Cardiac septum (tissue), 1 donor: ENCODE data around the gene LAPTM5. TPM values are rescaled to one million over a fixed set of nuclear protein-coding genes. Genes with fewer than 3 reads are reported as not detected.

ENCODE experiments used
- DNase-seq: peaks from one replicate; pipeline ENCODE4 v3.0.0-alpha.2; 2020; ENCODE audit warnings: low spot score
- intact Hi-C: fragments of 100-400 bp; cut with DNase I; formaldehyde crosslinking; loops from one replicate; pipeline ENCODE4 v1.14.0; 2022
- total RNA-seq: library from RNA; stranded (reverse); fragmentation: NEBNext Ultra II Directional; extraction: Animal tissue kit (Norgen Biotek cat#: 25700); gene quantifications from one replicate; pipeline ENCODE4 v1.2.1, GENCODE V29; 2021
- donor health status: DM: no; HTN: no; CAD: no.

LAPTM5 gene
- total RNA-seq, 1 donor from 2014 or later: 14.2 TPM

- no peak for DNase-seq
- intact Hi-C loops: no loop called here
Observed at GRCh38 chr1:30760596-30761324, 3.2 kb upstream of the LAPTM5 start.

GRCh38 chr1:30759718-30760281 is 2.2 kb upstream of the LAPTM5 start:
- DNase-seq: no peak
- intact Hi-C loops: no loop called here

DNA sequence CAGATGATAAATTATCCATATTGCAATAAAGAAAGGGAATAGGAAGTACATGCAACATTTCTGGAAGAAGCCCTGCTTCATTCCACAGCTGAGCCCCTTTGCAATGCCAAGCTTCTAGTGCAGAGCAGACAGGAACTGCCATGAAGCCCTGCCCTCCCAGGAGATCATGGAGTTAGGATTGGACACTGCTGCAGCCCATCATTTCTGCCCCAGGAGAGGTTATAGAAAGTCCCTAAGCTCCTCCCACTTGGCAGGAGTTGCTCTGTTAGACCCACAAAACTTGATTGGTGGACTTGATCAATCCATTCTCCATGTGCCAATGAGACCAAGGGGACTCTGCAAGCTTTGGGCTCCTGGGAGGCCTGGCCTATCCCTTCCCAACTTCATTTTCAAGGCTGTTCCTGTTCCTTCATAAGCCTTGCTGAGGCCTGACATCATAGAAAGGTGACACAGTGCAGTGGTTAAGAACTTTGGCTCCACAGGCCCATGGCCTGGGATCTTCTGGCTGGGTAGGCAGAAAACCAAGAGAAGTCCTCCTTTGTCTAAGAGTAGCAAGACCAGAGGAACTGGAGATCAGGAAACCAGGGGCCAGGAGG is 1.3 kb upstream of the LAPTM5 start:
- intact Hi-C loops: no loop called here

DNA sequence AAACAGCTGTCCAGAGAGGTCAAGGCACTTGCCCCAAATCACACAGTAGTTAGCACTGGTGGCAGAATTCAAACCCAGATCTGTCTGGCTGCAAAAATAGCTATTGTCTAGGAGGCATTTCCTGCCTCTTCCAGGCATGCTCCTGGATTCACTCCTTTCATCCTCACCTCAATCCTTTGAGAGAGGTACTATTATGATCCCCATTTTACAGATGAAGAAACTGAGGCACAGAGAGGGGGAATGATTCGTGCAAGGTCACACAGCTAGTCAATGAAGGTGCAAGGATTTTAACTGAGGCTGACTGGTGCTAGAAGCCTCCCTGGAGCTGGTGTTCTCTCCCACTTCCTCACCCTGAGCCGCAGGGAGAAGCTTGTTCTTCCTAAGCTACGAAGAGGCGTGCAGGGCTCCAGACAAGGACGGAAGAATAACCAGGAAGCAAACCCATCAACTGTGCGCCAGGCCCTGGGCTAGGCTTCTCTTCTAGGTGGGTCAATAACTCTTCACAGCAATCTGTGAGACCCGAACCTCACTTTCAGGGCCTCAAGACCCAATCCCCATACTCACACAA is 631 bp upstream of the LAPTM5 start:
- no peak for DNase-seq
- intact Hi-C loops: no loop called here

More for the DNA sequence above, 1.3 kb upstream of the LAPTM5 start:
- DNase-seq: no peak

GRCh38 chr1:30756545-30757351 is 826 bp downstream of the LAPTM5 start:
- intact Hi-C loops: no loop called here
- DNase-seq: peak; percentile 92

DNA sequence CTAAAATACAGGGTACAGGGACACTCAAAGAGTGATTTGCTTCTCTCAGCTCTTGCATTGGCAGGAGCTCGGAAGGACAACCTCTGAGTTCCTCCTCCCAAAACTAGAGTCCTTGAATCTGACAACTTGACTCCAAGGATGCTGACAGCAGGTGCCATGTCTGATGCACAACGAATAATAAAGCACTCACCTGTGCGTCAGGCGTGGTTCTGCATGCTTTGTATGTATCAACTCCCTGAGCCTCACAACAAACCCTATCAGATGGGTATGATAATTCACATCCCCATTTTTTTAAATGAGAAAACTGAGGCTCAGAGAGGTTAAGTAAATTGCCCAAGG is 1.4 kb downstream of the LAPTM5 start:
- intact Hi-C loops: no loop called here
- no peak for DNase-seq

DNA sequence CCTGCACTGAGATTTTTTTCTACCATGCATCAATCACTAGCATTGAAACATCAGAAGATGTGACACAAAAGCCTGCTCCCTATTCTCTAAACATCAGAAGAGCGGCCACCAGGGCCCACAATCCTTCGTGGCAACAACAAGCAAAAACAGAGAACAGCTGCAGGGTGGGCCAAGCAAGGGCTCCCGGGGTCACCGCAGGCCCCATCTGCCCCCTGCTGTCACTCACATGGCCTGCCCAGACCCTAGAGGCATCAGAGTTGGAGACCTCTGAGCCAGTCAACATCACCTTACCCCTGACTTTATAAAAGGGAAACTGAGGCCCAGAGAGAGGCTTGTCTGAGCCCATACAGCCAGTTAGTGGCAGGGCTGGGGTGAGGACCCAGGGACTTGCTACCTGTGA is 1.8 kb downstream of the LAPTM5 start:
- no peak for DNase-seq
- intact Hi-C loops: no loop called here

DNA sequence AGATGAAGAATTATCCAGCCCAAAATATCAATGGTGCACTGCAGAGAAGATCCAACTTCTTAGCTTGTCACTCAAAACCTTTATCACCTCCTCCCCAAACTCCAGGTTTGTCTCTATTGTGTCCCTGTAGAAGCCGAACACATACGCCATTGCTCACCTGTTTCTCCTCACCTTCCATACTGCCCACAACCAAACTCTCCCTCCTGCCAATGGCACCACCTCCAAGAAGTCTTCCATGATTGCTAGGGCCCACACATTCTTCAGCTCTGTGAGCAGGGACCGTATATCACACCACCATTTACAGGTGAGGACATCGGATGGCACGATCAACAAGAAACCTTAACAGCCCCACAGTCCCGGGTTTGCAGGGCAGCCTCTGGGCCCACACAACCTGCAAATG is 2.2 kb downstream of the LAPTM5 start:
- DNase-seq: no peak
- intact Hi-C loops: no loop called here

GRCh38 chr1:30754684-30755171 is 2.8 kb downstream of the LAPTM5 start:
- DNase-seq: no peak
- intact Hi-C loops: no loop called here

- no peak for DNase-seq
- intact Hi-C loops: no loop called here
Observed at GRCh38 chr1:30753660-30754123, 3.9 kb downstream of the LAPTM5 start.

DNA sequence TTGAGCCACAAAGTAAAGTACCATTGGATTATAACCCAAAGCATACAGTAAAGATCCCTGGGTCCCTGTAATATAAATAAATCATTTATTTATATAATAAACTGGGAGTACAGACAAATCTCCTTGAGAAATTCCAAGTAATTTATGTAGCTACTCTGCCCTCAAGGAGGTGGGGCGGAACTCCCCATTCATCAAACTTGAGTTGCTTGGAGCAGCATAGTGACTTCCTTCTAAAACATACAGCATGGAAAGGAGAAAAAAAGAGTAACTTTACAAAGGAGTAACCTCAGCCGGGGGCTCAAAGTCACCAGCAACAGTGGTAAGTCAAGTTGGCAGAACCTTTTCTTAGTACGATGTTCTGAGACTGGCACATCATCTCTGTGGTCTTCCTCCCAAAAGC is 4.5 kb downstream of the LAPTM5 start:
- intact Hi-C loops: no loop called here
- no peak for DNase-seq

GRCh38 chr1:30752651-30752908 is 5.0 kb downstream of the LAPTM5 start:
- no peak for DNase-seq
- intact Hi-C loops: no loop called here

GRCh38 chr1:30751830-30752650 is 5.5 kb downstream of the LAPTM5 start:
- no peak for DNase-seq
- intact Hi-C loops: no loop called here

DNA sequence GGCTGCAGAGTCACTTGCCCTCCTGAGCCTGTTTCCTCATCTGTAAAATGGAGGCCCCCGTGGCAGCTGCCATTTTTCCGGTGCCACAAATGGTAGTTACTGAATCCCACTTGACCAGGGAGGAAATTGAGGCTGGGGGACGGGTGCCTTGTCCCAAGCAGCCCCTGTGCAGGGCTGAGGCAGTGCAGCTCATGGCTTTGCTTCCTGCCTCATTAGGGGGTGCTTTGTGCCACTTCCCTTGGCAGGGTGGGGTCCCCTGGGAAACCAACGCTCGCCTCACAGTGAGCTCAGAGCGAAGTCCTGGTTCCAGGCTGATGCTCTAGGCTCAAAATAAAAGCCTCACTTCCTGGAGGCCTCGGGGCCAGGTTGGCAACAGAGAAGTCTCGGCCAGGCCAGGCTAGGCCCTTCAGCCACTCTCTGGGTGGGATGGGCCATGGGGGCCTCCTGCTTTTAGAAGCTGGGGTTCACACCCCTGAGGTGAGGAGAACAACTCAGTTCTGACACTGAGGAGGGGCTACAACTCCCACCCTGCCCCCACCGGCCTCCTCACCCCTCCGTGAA is 6.8 kb downstream of the LAPTM5 start:
- DNase-seq: no peak
- intact Hi-C loops: no loop called here

DNA sequence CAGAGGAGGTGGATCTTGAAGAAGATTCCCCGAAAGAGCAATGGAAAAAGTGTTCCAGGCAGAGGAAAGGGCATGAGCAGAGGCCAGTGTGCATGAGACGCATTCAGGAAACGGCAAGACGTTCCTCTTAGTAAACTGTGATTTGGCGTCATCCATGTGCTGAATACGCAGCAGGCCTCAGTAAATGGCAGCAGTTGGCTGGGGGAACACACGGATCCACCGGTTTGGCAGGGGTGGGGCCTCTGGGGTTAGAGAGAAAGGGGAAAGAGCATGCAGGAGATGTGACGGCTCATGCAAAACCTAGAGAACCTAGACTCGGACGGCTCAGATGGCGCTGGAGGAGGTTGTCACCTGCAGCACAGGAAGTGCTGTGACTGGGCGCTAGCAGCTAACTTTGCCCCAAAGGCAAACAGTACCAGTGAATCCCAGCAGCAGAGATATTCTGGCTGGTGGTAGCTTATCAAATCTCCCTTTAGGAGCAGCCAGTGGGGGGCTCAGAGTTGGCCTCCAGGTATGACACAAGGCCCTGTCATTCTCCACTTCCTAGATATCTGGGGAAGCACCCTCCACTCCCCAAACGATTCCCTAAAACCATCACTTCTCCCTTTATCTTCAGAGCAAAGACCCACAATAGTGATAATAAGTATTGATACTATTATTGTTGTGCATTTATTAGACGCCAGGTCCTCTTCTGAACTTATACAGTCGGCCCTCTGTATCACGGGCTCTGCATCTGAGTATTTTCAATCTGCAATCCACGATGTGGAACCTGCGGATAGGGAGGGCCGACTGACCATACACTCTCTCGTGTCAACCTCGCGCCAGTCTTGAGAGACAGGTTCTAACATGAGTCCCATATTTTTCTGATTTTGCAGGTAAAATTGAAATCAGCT is 7.6 kb downstream of the LAPTM5 start:
- intact Hi-C loops: no loop called here
- no peak for DNase-seq

- intact Hi-C loops: no loop called here
- DNase-seq: no peak
Observed at GRCh38 chr1:30748699-30749401, 8.7 kb downstream of the LAPTM5 start.

DNA sequence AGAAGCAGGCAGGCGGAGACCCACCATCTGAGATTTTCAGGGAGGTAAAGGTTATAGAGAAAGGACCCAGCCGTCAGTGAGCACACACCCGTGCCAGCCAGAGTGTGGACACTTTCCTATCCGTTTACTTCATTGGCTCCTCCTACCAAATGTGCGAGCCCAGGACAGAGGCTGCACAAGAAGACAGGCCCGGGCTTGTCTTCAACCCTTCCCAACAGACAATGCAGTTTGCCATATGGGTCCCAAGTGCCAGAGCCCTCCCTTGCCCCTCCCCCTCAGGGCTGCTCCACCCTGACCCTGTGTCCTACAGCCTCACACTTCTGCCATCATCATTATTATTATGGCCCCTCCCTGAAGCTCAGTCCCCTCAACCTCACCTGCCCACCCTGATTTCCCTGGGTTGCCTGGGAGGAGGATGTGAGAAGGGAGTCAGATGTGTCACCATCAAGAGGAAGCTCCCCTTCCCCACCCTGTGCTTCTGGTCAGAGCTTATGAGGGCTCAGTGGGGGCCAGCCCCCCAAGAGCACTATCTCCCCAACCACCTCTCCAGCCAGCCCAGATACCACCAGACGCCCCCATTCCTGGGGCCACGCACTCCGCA is 9.4 kb downstream of the LAPTM5 start:
- DNase-seq: no peak
- intact Hi-C loops: no loop called here
